B cell (primary cell): ENCODE measurements around the gene ATXN3L.

Source experiments
- CTCF ChIP-seq: fragments of 200-600 bp; IDR thresholded peaks from one replicate; pipeline ENCODE4 v1.8.0; 2022; ENCODE audit warnings: antibody characterized with exemption, mild to moderate bottlenecking
- EZH2 ChIP-seq: IDR thresholded peaks from 2 replicates; pipeline ENCODE4 v1.6.1; 2012; ENCODE audit warnings: borderline replicate concordance, low read depth, mild to moderate bottlenecking, moderate library complexity, low read length; ENCODE audit not compliant: insufficient read depth, poor library complexity, severe bottlenecking

GRCh38 chrX:13277539-13277938 lies 42.3 kb downstream of the ATXN3L start:
- no peak for TF ChIP-seq CTCF
- TF ChIP-seq EZH2, result no peak
